ENCODE data around the gene ANOS1. TPM values are rescaled to one million over a fixed set of nuclear protein-coding genes. Genes with fewer than 3 reads are reported as not detected.

ANOS1 gene
- polyA plus RNA-seq, 2 of the 4 experiments (the other 2 are of a cell fraction) = 0.04 TPM; not detected in 1

- no peak for FAIRE-seq
- no peak overlapping the region for H3K4me3 ChIP-seq
- H3K9me3 ChIP-seq = no peaks in the 10 kb centered on the region
- no peak overlapping the region for H3K27ac ChIP-seq
- POLR2A ChIA-PET = no interaction called here
- no peak for TF ChIP-seq RAD21 (conservative IDR thresholded peaks at IDR 0.05 in 1 of 2, IDR thresholded peaks at IDR 0.05 in 1 of 2)
- TF ChIP-seq ELK1 (IDR thresholded peaks at IDR 0.05; ENCODE audit: low read depth, low read length) = no peak
- no peak for TF ChIP-seq ESRRA (IDR thresholded peaks at IDR 0.05; ENCODE audit: borderline replicate concordance, low read length)
- TF ChIP-seq KDM5A (IDR thresholded peaks at IDR 0.05) = no peak
- TF ChIP-seq HOXB5 (CRISPR knock-in tag; IDR thresholded peaks at IDR 0.05) = no peak
- TF ChIP-seq HES2 (IDR thresholded peaks at IDR 0.05) = no peak
- TF ChIP-seq KDM1A (IDR thresholded peaks at IDR 0.05; ENCODE audit: low read depth) = no peak
- no peak for TF ChIP-seq EHF (CRISPR knock-in tag; IDR thresholded peaks at IDR 0.05)
- no peak for TF ChIP-seq NR3C1 (IDR thresholded peaks at IDR 0.05)
- no peak for TF ChIP-seq BHLHE40 (IDR thresholded peaks at IDR 0.05; ENCODE audit: low read depth, low read length)
- TF ChIP-seq EP300 (IDR thresholded peaks at IDR 0.05) = no peak
- no peak overlapping the region for H3K4me2 ChIP-seq
- DNase-seq (ENCODE audit: low read depth in 1 of 2, low spot score in 1 of 2) = no peak
- CTCF ChIA-PET = no interaction called here
- ATAC-seq = no peak
- H3K4me1 ChIP-seq = no peaks in the 10 kb centered on the region
- WGBS (ENCODE audit: missing lambda C conversion rate) = 0% methylated on average over 3 of the region's 3 CpGs
Measured at GRCh38 chrX:8689473-8689872, 42.5 kb downstream of the ANOS1 start.

- TF ChIP-seq NFE2L2 (conservative IDR thresholded peaks at IDR 0.05; ENCODE audit: low read length) (no peak), FOSL2 (IDR thresholded peaks at IDR 0.05) (no peak), FOSL2 (CRISPR knock-in tag; IDR thresholded peaks at IDR 0.05) (no peak), MAFK (IDR thresholded peaks at IDR 0.05; ENCODE audit: partially characterized antibody) (no peak), ZSCAN20 (CRISPR knock-in tag; IDR thresholded peaks at IDR 0.05) (no peak), POLR2AphosphoS2 (conservative IDR thresholded peaks at IDR 0.05; ENCODE audit: low read length) (no peak), ZNF302 (CRISPR knock-in tag; IDR thresholded peaks at IDR 0.05) (no peak), ZFP36 (IDR thresholded peaks at IDR 0.05; ENCODE audit: borderline replicate concordance, partially characterized antibody) (no peak), JUNB (IDR thresholded peaks at IDR 0.05) (no peak), TP53 (CRISPR knock-in tag; IDR thresholded peaks at IDR 0.05) (no peak), EHF (CRISPR knock-in tag; IDR thresholded peaks at IDR 0.05) (no peak), RAD21 (conservative IDR thresholded peaks at IDR 0.05 in 1 of 2, IDR thresholded peaks at IDR 0.05 in 1 of 2) (no peak), ELK1 (IDR thresholded peaks at IDR 0.05; ENCODE audit: low read depth, low read length) (no peak), EP300 (IDR thresholded peaks at IDR 0.05) (no peak), MYC (IDR thresholded peaks at IDR 0.05; ENCODE audit: borderline replicate concordance, low read length) (no peak), KDM1A (IDR thresholded peaks at IDR 0.05; ENCODE audit: low read depth) (no peak), JUN (IDR thresholded peaks at IDR 0.05) (no peak), KDM5A (IDR thresholded peaks at IDR 0.05) (no peak), RNF2 (IDR thresholded peaks at IDR 0.05; ENCODE audit: borderline replicate concordance, low read depth) (no peak), NPAS2 (CRISPR knock-in tag; IDR thresholded peaks at IDR 0.05; ENCODE audit: borderline replicate concordance) (no peak), ESRRA (IDR thresholded peaks at IDR 0.05; ENCODE audit: borderline replicate concordance, low read length) (no peak)
- no peak for ATAC-seq
- H3K4me2 ChIP-seq = no peak overlapping the region
- H3K27ac ChIP-seq = no peak overlapping the region
- H3K9me3 ChIP-seq = no peaks in the 10 kb centered on the region
- POLR2A ChIA-PET = no interaction called here
- no peaks in the 10 kb centered on the region for H3K4me1 ChIP-seq
- H3K4me3 ChIP-seq = no peak overlapping the region
- CTCF ChIA-PET = no interaction called here
- WGBS (ENCODE audit: missing lambda C conversion rate) = 58% methylated on average over 3 of the region's 3 CpGs
- FAIRE-seq = no peak
- no peak for DNase-seq (ENCODE audit: low read depth in 1 of 2, low spot score in 1 of 2)
Measured at GRCh38 chrX:8688776-8689175, 43.2 kb downstream of the ANOS1 start.
